MM.1S (cell line): Measurements from ENCODE around the gene BDH2.

Source experiments
- DNase-seq: peaks from one replicate; pipeline ENCODE4 v3.0.0-alpha.2; 2015
- H2AFZ ChIP-seq: fragments of 300-600 bp; sonication (generic); 2 replicates; pipeline ENCODE4 v1.6.0; 2016; ENCODE audit warnings: antibody characterized with exemption, low read length
- H3F3A ChIP-seq: fragments of 300-600 bp; sonication (generic); 2 replicates; pipeline ENCODE4 v1.6.1; 2016; ENCODE audit warnings: mild to moderate bottlenecking, antibody characterized with exemption, low read length, moderate library complexity, mixed read lengths; ENCODE audit not compliant: insufficient read depth
- H3K27ac ChIP-seq: fragments of 300-600 bp; sonication (generic); 2 replicates; pipeline ENCODE4 v1.5.1; 2016; ENCODE audit warnings: mild to moderate bottlenecking, low read length
- H3K27me3 ChIP-seq: fragments of 300-600 bp; sonication (generic); replicated peaks from 2 replicates; pipeline ENCODE4 v1.6.0; 2016; ENCODE audit warnings: low read length; ENCODE audit not compliant: insufficient read depth
- H3K36me3 ChIP-seq: fragments of 300-600 bp; sonication (generic); replicated peaks from 2 replicates; pipeline ENCODE4 v1.6.1; 2016; ENCODE audit warnings: mild to moderate bottlenecking, low read length, mixed read lengths; ENCODE audit not compliant: insufficient read depth
- H3K4me1 ChIP-seq: fragments of 300-600 bp; sonication (generic); 2 replicates; pipeline ENCODE4 v1.6.1; 2016; ENCODE audit warnings: low read length, mixed read lengths
- H3K4me2 ChIP-seq: fragments of 300-600 bp; sonication (generic); 2 replicates; pipeline ENCODE4 v1.6.0; 2016; ENCODE audit warnings: low read depth, low read length
- H3K4me3 ChIP-seq: fragments of 300-600 bp; sonication (generic); 2 replicates; pipeline ENCODE4 v1.5.1; 2016; ENCODE audit warnings: low read length, mixed read lengths
- H3K79me2 ChIP-seq: fragments of 300-600 bp; sonication (generic); 2 replicates; pipeline ENCODE4 v1.6.1; 2016; ENCODE audit warnings: mixed run types, low read length, mixed read lengths
- H3K9ac ChIP-seq: fragments of 300-600 bp; sonication (generic); 2 replicates; pipeline ENCODE4 v1.6.1; 2016; ENCODE audit warnings: low read length, mixed read lengths
- H3K9me2 ChIP-seq: fragments of 300-600 bp; sonication (generic); replicated peaks from 2 replicates; pipeline ENCODE4 v1.6.1; 2016; ENCODE audit warnings: mild to moderate bottlenecking, low read length, mixed read lengths; ENCODE audit not compliant: insufficient read depth
- H3K9me3 ChIP-seq: fragments of 300-600 bp; sonication (generic); replicated peaks from 2 replicates; pipeline ENCODE4 v1.6.1; 2016; ENCODE audit warnings: mild to moderate bottlenecking, low read length, mixed read lengths; ENCODE audit not compliant: insufficient read depth
- H4K20me1 ChIP-seq: fragments of 300-600 bp; sonication (generic); 2 replicates; pipeline ENCODE4 v1.6.1; 2016; ENCODE audit warnings: mild to moderate bottlenecking, low read length, moderate library complexity, mixed read lengths; ENCODE audit not compliant: insufficient read depth
- EZH2 ChIP-seq: fragments of 300-600 bp; sonication (generic); optimal IDR thresholded peaks from 2 replicates; pipeline ENCODE3; 2017; ENCODE audit warnings: low read depth, mild to moderate bottlenecking, antibody characterized with exemption, low read length, mixed read lengths
- EZH2phosphoT487 ChIP-seq: fragments of 300-600 bp; sonication (generic); IDR thresholded peaks from 2 replicates; pipeline ENCODE4 v1.6.1; 2018; ENCODE audit warnings: antibody characterized with exemption, low read length
- TF ChIP-seq, protein P1 (sequence below): fragments of 300-600 bp; sonication (generic); IDR thresholded peaks from 2 replicates; pipeline ENCODE4 v1.5.1; 2016; ENCODE audit warnings: antibody characterized with exemption, low read length, mixed read lengths

The BDH2 gene

GRCh38 chr4:103079621-103080020 is 20.0 kb downstream of the BDH2 start:
- H3K4me1 ChIP-seq = peaks cover 7% of the 10 kb centered on the region; the same call in 1 of the 2 replicates

DNA sequence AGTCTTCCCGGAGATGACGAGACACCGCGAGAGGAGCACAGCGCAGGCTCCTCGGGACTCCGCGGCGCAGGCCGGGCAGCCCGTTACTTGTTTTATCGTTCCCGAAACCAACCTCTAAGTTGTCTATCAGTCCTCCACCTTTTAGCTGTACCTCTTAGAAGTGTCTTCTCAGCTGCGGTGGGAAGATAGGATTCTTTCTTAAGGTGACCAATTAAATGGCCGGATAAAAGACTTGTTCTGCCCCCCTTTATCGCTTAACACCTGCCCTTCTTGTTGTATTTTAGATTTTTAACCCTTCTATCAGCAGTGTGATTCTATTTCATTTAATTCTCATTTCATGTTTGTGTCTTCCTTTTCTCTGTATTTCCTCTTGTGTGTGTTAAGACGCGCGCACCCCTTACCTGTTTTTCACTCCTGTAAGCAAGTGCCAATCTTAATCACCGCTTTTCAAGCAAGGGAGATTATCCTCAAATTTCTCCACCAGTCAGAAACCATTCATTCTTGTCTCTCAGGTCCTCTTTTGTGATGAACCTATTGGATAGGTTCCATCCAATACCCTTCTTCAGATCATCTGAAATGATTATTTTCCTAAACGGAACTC is 22.8 kb downstream of the BDH2 start, which contains the start of gene SLC9B2:
TSS of gene SLC9B2 (minus strand) at position 15 of the 601 bp plus-strand sequence. CDS start 9,211 bp downstream, outside the sequence.
- DNase-seq = peak; percentile 64

More at GRCh38 chr4:103079621-103080020, 20.0 kb downstream of the BDH2 start:
- Histone ChIP-seq H3F3A (peaks cover 23% of the 10 kb centered on the region), H3K36me3 (no peaks in the 10 kb centered on the region), H3K27ac (no peak overlapping the region), H3K9ac (no peak overlapping the region), H3K4me2 (no peak overlapping the region), H3K4me3 (no peak overlapping the region), H3K9me3 (no peaks in the 10 kb centered on the region), H3K79me2 (peaks cover 21% of the 10 kb centered on the region), H3K27me3 (no peaks in the 10 kb centered on the region), H4K20me1 (no peaks in the 10 kb centered on the region), H3K9me2 (no peaks in the 10 kb centered on the region), H2AFZ (no peak overlapping the region)
- TF ChIP-seq, protein P1, sequence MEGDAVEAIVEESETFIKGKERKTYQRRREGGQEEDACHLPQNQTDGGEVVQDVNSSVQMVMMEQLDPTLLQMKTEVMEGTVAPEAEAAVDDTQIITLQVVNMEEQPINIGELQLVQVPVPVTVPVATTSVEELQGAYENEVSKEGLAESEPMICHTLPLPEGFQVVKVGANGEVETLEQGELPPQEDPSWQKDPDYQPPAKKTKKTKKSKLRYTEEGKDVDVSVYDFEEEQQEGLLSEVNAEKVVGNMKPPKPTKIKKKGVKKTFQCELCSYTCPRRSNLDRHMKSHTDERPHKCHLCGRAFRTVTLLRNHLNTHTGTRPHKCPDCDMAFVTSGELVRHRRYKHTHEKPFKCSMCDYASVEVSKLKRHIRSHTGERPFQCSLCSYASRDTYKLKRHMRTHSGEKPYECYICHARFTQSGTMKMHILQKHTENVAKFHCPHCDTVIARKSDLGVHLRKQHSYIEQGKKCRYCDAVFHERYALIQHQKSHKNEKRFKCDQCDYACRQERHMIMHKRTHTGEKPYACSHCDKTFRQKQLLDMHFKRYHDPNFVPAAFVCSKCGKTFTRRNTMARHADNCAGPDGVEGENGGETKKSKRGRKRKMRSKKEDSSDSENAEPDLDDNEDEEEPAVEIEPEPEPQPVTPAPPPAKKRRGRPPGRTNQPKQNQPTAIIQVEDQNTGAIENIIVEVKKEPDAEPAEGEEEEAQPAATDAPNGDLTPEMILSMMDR = no peak
- DNase-seq = no peak

GRCh38 chr4:103075894-103076746 is 23.5 kb downstream of the BDH2 start:
- peak overlapping the region; percentile 91 for H3K27ac ChIP-seq
- peaks cover 49% of the 10 kb centered on the region for H3K79me2 ChIP-seq
- DNase-seq = peak; percentile 72

More for the DNA sequence above, 22.8 kb downstream of the BDH2 start, which contains the start of gene SLC9B2:
- H3K36me3 ChIP-seq = no peaks in the 10 kb centered on the region
- H2AFZ ChIP-seq = peak within 1 kb of the TSS; percentile 87
- H3K79me2 ChIP-seq = peaks cover 46% of the 10 kb centered on the region
- no peaks in the 10 kb centered on the region for H3K9me2 ChIP-seq
- no peaks in the 10 kb centered on the region for H3K27me3 ChIP-seq
- no peak for TF ChIP-seq EZH2phosphoT487
- no peak for TF ChIP-seq EZH2
- TF ChIP-seq, protein P1 = no peak
- peak within 1 kb of the TSS; percentile 87 for H3K4me2 ChIP-seq
- no peaks in the 10 kb centered on the region for H4K20me1 ChIP-seq
- H3K9me3 ChIP-seq = no peaks in the 10 kb centered on the region
- H3K4me3 ChIP-seq = peak within 1 kb of the TSS; percentile 97
- peak within 1 kb of the TSS; percentile 91 for H3K27ac ChIP-seq
- H3K9ac ChIP-seq = peak within 1 kb of the TSS; percentile 96
- H3K4me1 ChIP-seq = peaks cover 16% of the 10 kb centered on the region
- peaks cover 26% of the 10 kb centered on the region for H3F3A ChIP-seq

More at GRCh38 chr4:103075894-103076746, 23.5 kb downstream of the BDH2 start:
- H3K9ac ChIP-seq = peak overlapping the region; percentile 96
- H3K36me3 ChIP-seq = no peaks in the 10 kb centered on the region
- H3K4me2 ChIP-seq = peak overlapping the region; percentile 87
- peaks cover 26% of the 10 kb centered on the region for H3F3A ChIP-seq
- H3K4me3 ChIP-seq = peak overlapping the region; percentile 97
- no peaks in the 10 kb centered on the region for H3K9me3 ChIP-seq
- peak overlapping the region; percentile 87 for H2AFZ ChIP-seq
- peaks cover 16% of the 10 kb centered on the region for H3K4me1 ChIP-seq
- TF ChIP-seq, protein P1 = peak; percentile 18
- no peak for TF ChIP-seq EZH2
- no peaks in the 10 kb centered on the region for H3K9me2 ChIP-seq
- H4K20me1 ChIP-seq = no peaks in the 10 kb centered on the region
- H3K27me3 ChIP-seq = no peaks in the 10 kb centered on the region
